ENCODE measurements around the gene POU3F3.

- no peak for TF ChIP-seq CTCF (IDR thresholded peaks at IDR 0.05)
- no peak for TF ChIP-seq POLR2A (IDR thresholded peaks at IDR 0.05)
These were observed 2.4 kb downstream of the POU3F3 start for GRCh38 chr2:104856086-104856972.
